Esophagus muscularis mucosa (tissue), 4 donors: ENCODE measurements around the gene SDHB.

ENCODE experiments used
- EP300 ChIP-seq: sonication (generic); formaldehyde crosslinking; IDR thresholded peaks from one replicate; pipeline ENCODE4 v1.6.1; 2017; ENCODE audit warnings: antibody characterized with exemption
- POLR2A ChIP-seq: fragments of 450-650 bp; IDR thresholded peaks from one replicate; pipeline ENCODE4 v1.6.1; 2017; ENCODE audit warnings: antibody characterized with exemption, moderate library complexity, mild to moderate bottlenecking, low read depth
- POLR2AphosphoS5 ChIP-seq, 2 donors: sonication (generic); formaldehyde crosslinking; IDR thresholded peaks; one replicate each; pipeline ENCODE4 v1.6.1; 2017; ENCODE audit warnings: antibody characterized with exemption in 2 of 2
- TF ChIP-seq, protein P1 (sequence below), 3 experiments: fragments of 200-600 bp in 2 of 3; fragments of 450-650 bp in 1 of 3; sonication (generic) in 2 of 3; IDR thresholded peaks; one replicate each; pipeline ENCODE4 v1.5.1; 2017 to 2019; ENCODE audit warnings: antibody characterized with exemption in 3 of 3, mild to moderate bottlenecking in 2 of 3, moderate library complexity in 1 of 3

DNA sequence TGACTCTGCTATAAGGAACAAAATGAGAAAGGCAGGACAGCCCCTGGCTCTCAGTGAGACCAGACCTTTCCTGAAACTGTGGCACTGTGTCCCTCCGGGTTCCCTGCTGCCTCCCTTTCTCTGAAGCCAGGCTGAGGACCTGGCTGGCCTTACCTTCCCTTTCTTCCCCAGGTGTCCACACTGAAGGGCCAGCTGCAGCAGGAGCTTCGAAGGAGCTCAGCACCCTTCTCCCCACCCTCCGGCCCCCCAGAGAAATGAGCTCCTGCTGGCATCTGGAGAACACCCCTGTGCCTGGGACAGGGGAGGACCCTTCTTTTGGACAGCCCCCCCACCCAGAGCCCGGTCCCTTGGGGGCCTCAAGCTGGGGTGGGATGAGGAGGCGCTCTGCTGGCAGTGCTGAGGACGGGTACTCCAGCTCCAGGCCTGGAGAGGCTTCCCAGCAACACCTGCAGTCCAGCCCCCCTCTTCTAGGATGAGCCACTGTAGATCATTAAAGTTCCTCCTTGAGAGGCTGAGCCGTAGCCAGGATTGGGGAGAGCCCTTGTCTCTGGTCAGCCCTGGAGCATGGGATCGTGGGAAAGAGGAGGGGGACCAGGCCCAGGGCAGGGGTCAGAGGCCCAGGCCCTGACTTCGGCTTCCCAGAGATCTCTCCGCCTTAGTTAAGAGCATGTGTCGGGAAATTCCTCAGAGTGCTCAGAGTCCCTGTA, 81.5 kb downstream of the SDHB start:
- TF ChIP-seq POLR2AphosphoS5 (IDR thresholded peaks at IDR 0.05) (no peak), POLR2A (no peak), EP300 (no peak)
- TF ChIP-seq, protein P1, sequence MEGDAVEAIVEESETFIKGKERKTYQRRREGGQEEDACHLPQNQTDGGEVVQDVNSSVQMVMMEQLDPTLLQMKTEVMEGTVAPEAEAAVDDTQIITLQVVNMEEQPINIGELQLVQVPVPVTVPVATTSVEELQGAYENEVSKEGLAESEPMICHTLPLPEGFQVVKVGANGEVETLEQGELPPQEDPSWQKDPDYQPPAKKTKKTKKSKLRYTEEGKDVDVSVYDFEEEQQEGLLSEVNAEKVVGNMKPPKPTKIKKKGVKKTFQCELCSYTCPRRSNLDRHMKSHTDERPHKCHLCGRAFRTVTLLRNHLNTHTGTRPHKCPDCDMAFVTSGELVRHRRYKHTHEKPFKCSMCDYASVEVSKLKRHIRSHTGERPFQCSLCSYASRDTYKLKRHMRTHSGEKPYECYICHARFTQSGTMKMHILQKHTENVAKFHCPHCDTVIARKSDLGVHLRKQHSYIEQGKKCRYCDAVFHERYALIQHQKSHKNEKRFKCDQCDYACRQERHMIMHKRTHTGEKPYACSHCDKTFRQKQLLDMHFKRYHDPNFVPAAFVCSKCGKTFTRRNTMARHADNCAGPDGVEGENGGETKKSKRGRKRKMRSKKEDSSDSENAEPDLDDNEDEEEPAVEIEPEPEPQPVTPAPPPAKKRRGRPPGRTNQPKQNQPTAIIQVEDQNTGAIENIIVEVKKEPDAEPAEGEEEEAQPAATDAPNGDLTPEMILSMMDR (IDR thresholded peaks at IDR 0.05): no peak
